Measurements from ENCODE around the gene ZNF397.

DNA sequence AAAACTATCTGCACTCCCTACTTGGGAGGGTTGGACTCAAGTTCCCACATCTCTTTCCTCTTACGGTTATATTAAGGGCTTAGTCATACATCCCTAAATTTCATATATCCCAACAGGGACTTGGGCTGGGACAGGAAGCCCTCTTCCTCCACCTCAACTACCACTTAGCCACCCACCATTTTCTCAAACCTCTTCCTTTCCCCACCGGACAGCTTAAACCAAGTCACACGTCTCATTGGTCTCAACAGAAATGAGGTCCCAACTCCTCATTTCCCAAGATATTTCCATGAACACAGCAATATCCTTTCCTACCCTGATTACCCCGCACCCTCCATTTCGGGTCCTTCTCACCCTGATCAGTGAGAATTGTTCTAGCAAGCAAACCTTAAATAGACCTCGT is 48.5 kb downstream of the ZNF397 start:
- TF ChIP-seq, protein P1, sequence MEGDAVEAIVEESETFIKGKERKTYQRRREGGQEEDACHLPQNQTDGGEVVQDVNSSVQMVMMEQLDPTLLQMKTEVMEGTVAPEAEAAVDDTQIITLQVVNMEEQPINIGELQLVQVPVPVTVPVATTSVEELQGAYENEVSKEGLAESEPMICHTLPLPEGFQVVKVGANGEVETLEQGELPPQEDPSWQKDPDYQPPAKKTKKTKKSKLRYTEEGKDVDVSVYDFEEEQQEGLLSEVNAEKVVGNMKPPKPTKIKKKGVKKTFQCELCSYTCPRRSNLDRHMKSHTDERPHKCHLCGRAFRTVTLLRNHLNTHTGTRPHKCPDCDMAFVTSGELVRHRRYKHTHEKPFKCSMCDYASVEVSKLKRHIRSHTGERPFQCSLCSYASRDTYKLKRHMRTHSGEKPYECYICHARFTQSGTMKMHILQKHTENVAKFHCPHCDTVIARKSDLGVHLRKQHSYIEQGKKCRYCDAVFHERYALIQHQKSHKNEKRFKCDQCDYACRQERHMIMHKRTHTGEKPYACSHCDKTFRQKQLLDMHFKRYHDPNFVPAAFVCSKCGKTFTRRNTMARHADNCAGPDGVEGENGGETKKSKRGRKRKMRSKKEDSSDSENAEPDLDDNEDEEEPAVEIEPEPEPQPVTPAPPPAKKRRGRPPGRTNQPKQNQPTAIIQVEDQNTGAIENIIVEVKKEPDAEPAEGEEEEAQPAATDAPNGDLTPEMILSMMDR (IDR thresholded peaks at IDR 0.05; ENCODE audit: insufficient read depth, low read length, poor library complexity, severe bottlenecking) = no peak
- no peak for TF ChIP-seq EZH2phosphoT487 (conservative IDR thresholded peaks at IDR 0.05; ENCODE audit: low read length)
